ENCODE measurements around the gene NOLC1. TPM values are rescaled to one million over a fixed set of nuclear protein-coding genes. Genes with fewer than 3 reads are reported as not detected.

The NOLC1 gene
- total RNA-seq, 1 experiment from 2014 or later: 168 TPM

GRCh38 chr10:102118867-102119266 lies 33.3 kb upstream of the NOLC1 start:
- BruUV-seq (replicated peaks): no TSS peak
- H3K4me1 Mint-ChIP-seq (ENCODE audit: insufficient read depth, unreplicated experiment): peaks cover 48% of the 10 kb centered on the region
- POLR2A ChIA-PET: interaction anchor here (0.6 to 1.8 kb wide), 10 partner anchors 9 to 526 kb away, joined by 3 to 9 read pairs (median 6); partner anchors contain the start of genes ARMH3, HPS6, NFKB2 and NOLC1

GRCh38 chr10:102119417-102120141 lies 32.6 kb upstream of the NOLC1 start:
- peak overlapping the region; percentile 88 for H3K27ac Mint-ChIP-seq (ENCODE audit: low read depth, unreplicated experiment)
- CTCF ChIA-PET: no interaction called here
- no peaks in the 10 kb centered on the region for H3K9me3 Mint-ChIP-seq (ENCODE audit: unreplicated experiment)
- BruUV-seq (replicated peaks): no TSS peak
- H3K4me1 Mint-ChIP-seq (ENCODE audit: insufficient read depth, unreplicated experiment): peaks cover 48% of the 10 kb centered on the region
- H3K4me3 Mint-ChIP-seq (ENCODE audit: unreplicated experiment): peak overlapping the region; percentile 93
- no peak for TF ChIP-seq CTCF (IDR thresholded peaks at IDR 0.05; ENCODE audit: unreplicated experiment)
- DNase-seq (ENCODE audit: unreplicated experiment): peak; percentile 57
- intact Hi-C loops (cut with micrococcal nuclease): no loop called here
- POLR2A ChIA-PET: interaction anchor here (0.6 to 1.8 kb wide), 11 partner anchors 8 to 525 kb away, joined by 3 to 9 read pairs (median 5); partner anchors contain the start of genes ARMH3, HPS6, NFKB2 and NOLC1
- H3K27me3 Mint-ChIP-seq (ENCODE audit: insufficient read depth, unreplicated experiment): no peaks in the 10 kb centered on the region
- H3K36me3 Mint-ChIP-seq (ENCODE audit: insufficient read depth, unreplicated experiment): no peaks in the 10 kb centered on the region

More at GRCh38 chr10:102118867-102119266, 33.3 kb upstream of the NOLC1 start:
- CTCF ChIA-PET: interaction anchor here (0.9 to 1.6 kb wide), 2 partner anchors 9 to 46 kb away, joined by 8 to 9 read pairs; no protein-coding TSS in a partner anchor
- peak overlapping the region; percentile 93 for H3K4me3 Mint-ChIP-seq (ENCODE audit: unreplicated experiment)
- no peak for TF ChIP-seq CTCF (IDR thresholded peaks at IDR 0.05; ENCODE audit: unreplicated experiment)
- H3K9me3 Mint-ChIP-seq (ENCODE audit: unreplicated experiment): no peaks in the 10 kb centered on the region
- no peaks in the 10 kb centered on the region for H3K36me3 Mint-ChIP-seq (ENCODE audit: insufficient read depth, unreplicated experiment)
- no peaks in the 10 kb centered on the region for H3K27me3 Mint-ChIP-seq (ENCODE audit: insufficient read depth, unreplicated experiment)
- peak overlapping the region; percentile 86 for H3K27ac Mint-ChIP-seq (ENCODE audit: low read depth, unreplicated experiment)
- DNase-seq (ENCODE audit: unreplicated experiment): no peak
- intact Hi-C loops (cut with micrococcal nuclease): no loop called here

- peak; percentile 74 for DNase-seq (ENCODE audit: unreplicated experiment)
- no peaks in the 10 kb centered on the region for H3K9me3 Mint-ChIP-seq (ENCODE audit: unreplicated experiment)
- no peaks in the 10 kb centered on the region for H3K27me3 Mint-ChIP-seq (ENCODE audit: insufficient read depth, unreplicated experiment)
- CTCF ChIA-PET: no interaction called here
- H3K27ac Mint-ChIP-seq (ENCODE audit: low read depth, unreplicated experiment): peak within 1 kb of the TSS; percentile 88
- H3K4me3 Mint-ChIP-seq (ENCODE audit: unreplicated experiment): peak within 1 kb of the TSS; percentile 93
- no peak for TF ChIP-seq CTCF (IDR thresholded peaks at IDR 0.05; ENCODE audit: unreplicated experiment)
- H3K4me1 Mint-ChIP-seq (ENCODE audit: insufficient read depth, unreplicated experiment): peaks cover 42% of the 10 kb centered on the region
- intact Hi-C loops (cut with micrococcal nuclease): no loop called here
- BruUV-seq (replicated peaks): no TSS peak
- no peaks in the 10 kb centered on the region for H3K36me3 Mint-ChIP-seq (ENCODE audit: insufficient read depth, unreplicated experiment)
- POLR2A ChIA-PET: interaction anchor here (0.7 to 1.1 kb wide), 3 partner anchors 31 to 302 kb away, joined by 3 to 4 read pairs (median 3); partner anchors contain the start of genes HPS6 and OGA
Observed at GRCh38 chr10:102120142-102120990, 31.8 kb upstream of the NOLC1 start, which contains the start of gene LDB1. Gene LDB1, minus strand, starts transcription at chr10:102120368. Its CDS starts 258 bp downstream, at chr10:102120110.

Data from MCF 10A (cell line).